Fibroblast of skin of left biceps (primary cell): Measurements from ENCODE around the gene ULK2.
"Not testable (repeated sequence)": the region's sequence is repeated elsewhere in the genome, so short reads cannot be mapped to it uniquely, and the experiment has no call there.

Experiments used
- DNase-seq, 2 experiments: peaks; one replicate each; pipeline ENCODE4 v3.0.0-alpha.2; 2013; ENCODE audit warnings: low read depth in 2 of 2

Gene ULK2

GRCh38 chr17:19867329-19868078 is at the start of gene ULK2:
Gene ULK2, minus strand, starts transcription at chr17:19867936. Its CDS starts 519 bp downstream, at chr17:19867417.
- peak; percentile 60 to 62 for DNase-seq

- DNase-seq = no peak
Observed at GRCh38 chr17:19915245-19915978, 47.7 kb upstream of the ULK2 start.

GRCh38 chr17:19911033-19911432 is 43.3 kb upstream of the ULK2 start:
- DNase-seq = no peak

GRCh38 chr17:19909139-19909538 is 41.4 kb upstream of the ULK2 start:
- no peak for DNase-seq

GRCh38 chr17:19905502-19905901 is 37.8 kb upstream of the ULK2 start:
- no peak for DNase-seq

GRCh38 chr17:19904924-19905323 is 37.2 kb upstream of the ULK2 start:
- DNase-seq = no peak

GRCh38 chr17:19904412-19904811 is 36.7 kb upstream of the ULK2 start:
- DNase-seq = no peak

- no peak for DNase-seq
Observed at GRCh38 chr17:19900809-19901208, 33.1 kb upstream of the ULK2 start.

- peak; percentile 21 to 25 for DNase-seq
Observed at GRCh38 chr17:19897903-19898302, 30.2 kb upstream of the ULK2 start.

- no peak for DNase-seq
Observed at GRCh38 chr17:19897090-19897837, 29.5 kb upstream of the ULK2 start.

GRCh38 chr17:19896679-19897078 is 28.9 kb upstream of the ULK2 start:
- DNase-seq = no peak

GRCh38 chr17:19890554-19890953 is 22.8 kb upstream of the ULK2 start:
- DNase-seq = not testable (repeated sequence)

- not testable (repeated sequence) for DNase-seq
Observed at GRCh38 chr17:19890001-19890400, 22.3 kb upstream of the ULK2 start.

GRCh38 chr17:19886116-19886515 is 18.4 kb upstream of the ULK2 start:
- DNase-seq = no peak

GRCh38 chr17:19883537-19884215 is 15.9 kb upstream of the ULK2 start:
- DNase-seq = no peak

GRCh38 chr17:19880393-19880792 is 12.7 kb upstream of the ULK2 start:
- no peak for DNase-seq

- no peak for DNase-seq
Observed at GRCh38 chr17:19877364-19877945, 9.7 kb upstream of the ULK2 start.

GRCh38 chr17:19876529-19877161 is 8.9 kb upstream of the ULK2 start:
- DNase-seq = no peak

GRCh38 chr17:19874256-19874655 is 6.5 kb upstream of the ULK2 start:
- DNase-seq = no peak

GRCh38 chr17:19873346-19873745 is 5.6 kb upstream of the ULK2 start:
- no peak for DNase-seq

- peak in 1 of 2 experiments; percentile 7 for DNase-seq
Observed at GRCh38 chr17:19868079-19868395, 301 bp upstream of the ULK2 start.

- DNase-seq = peak; percentile 17 to 18
Observed at GRCh38 chr17:19867079-19867328, 732 bp downstream of the ULK2 start.
